ENCODE results near the gene EFS. TPM values are rescaled to one million over a fixed set of nuclear protein-coding genes. Genes with fewer than 3 reads are reported as not detected.

EFS gene
- total and polyA plus RNA-seq, 8 donors: 15.8 to 64.1 (median 46.9) TPM

- no peaks in the 10 kb centered on the region for H3K9me3 ChIP-seq
- H3K36me3 ChIP-seq: no peaks in the 10 kb centered on the region
- TF ChIP-seq, protein P1, sequence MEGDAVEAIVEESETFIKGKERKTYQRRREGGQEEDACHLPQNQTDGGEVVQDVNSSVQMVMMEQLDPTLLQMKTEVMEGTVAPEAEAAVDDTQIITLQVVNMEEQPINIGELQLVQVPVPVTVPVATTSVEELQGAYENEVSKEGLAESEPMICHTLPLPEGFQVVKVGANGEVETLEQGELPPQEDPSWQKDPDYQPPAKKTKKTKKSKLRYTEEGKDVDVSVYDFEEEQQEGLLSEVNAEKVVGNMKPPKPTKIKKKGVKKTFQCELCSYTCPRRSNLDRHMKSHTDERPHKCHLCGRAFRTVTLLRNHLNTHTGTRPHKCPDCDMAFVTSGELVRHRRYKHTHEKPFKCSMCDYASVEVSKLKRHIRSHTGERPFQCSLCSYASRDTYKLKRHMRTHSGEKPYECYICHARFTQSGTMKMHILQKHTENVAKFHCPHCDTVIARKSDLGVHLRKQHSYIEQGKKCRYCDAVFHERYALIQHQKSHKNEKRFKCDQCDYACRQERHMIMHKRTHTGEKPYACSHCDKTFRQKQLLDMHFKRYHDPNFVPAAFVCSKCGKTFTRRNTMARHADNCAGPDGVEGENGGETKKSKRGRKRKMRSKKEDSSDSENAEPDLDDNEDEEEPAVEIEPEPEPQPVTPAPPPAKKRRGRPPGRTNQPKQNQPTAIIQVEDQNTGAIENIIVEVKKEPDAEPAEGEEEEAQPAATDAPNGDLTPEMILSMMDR (IDR thresholded peaks at IDR 0.05): no peak
- H3K4me1 ChIP-seq: no peaks in the 10 kb centered on the region
- H3K27me3 ChIP-seq: peaks cover 5 to 57% of the 10 kb centered on the region in 2 donors
- ATAC-seq (peak; percentile 69), DNase-seq (peak; percentile 73 to 91 (median 85))
- peak overlapping the region; percentile 69 to 92 for H3K27ac ChIP-seq
- H3K4me3 ChIP-seq: peak overlapping the region; percentile 43 to 48
- intact Hi-C loops (cut with DNase I): no loop called here
These were observed 1.5 kb upstream of the EFS start for GRCh38 chr14:23366426-23366921.

DNA sequence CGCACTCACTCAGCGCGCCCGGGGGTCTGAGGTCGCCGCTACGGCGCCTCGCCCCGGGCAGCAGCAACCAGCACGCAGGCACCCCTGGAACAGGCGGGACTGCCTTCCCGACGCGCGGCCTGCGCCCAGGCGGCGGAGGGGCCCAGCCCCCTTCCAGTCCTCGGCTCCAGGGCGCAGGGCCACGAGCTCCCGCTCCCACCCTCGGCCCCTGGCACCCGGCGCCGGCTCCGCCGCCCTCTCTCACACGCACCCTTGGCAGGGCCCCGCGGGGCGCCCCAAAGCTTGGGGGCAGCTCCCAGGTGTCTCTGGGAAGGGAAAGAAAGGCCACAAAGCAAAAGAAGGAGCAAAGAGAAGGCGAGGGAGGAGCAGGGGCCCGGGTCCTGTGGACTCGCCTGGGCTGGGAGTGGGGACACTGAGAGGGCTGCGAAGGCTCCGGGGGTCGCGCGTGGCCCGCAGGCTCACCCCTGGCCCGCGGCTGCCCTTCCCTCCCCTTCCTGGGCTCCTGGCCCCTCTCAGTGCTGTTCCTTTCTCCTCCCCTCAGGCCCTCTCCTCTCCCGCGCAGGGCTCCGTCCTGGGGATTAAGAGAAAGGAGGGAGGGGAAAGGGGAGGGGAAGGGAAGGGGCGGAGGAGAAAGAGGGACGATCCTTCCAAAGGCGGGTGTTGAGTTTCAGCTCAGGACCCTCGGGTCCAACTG lies 907 bp upstream of the EFS start:
- Histone ChIP-seq H3K36me3 (no peaks in the 10 kb centered on the region), H3K4me3 (peak overlapping the region; percentile 43 to 48), H3K27me3 (peaks cover 5 to 57% of the 10 kb centered on the region in 2 donors), H3K9me3 (no peaks in the 10 kb centered on the region), H3K4me1 (no peaks in the 10 kb centered on the region), H3K27ac (peak overlapping the region; percentile 69 to 92)
- intact Hi-C loops (cut with DNase I): no loop called here
- TF ChIP-seq, protein P1 (IDR thresholded peaks at IDR 0.05): no peak
- DNase-seq (peak; percentile 61 to 95 (median 84)), ATAC-seq (peak; percentile 88)

GRCh38 chr14:23364164-23365035 lies 572 bp downstream of the EFS start:
- no peak for ATAC-seq
- Histone ChIP-seq H3K27ac (peak overlapping the region; percentile 69 to 92), H3K27me3 (peaks cover 5 to 57% of the 10 kb centered on the region in 2 donors), H3K36me3 (no peaks in the 10 kb centered on the region), H3K9me3 (no peaks in the 10 kb centered on the region), H3K4me3 (peak overlapping the region; percentile 43 to 48), H3K4me1 (no peaks in the 10 kb centered on the region)
- intact Hi-C loops (cut with DNase I): no loop called here
- TF ChIP-seq, protein P1 (IDR thresholded peaks at IDR 0.05): no peak
- DNase-seq: peak in 2 of 4 donors; percentile 22 to 45

- DNase-seq (no peak), ATAC-seq (no peak)
- intact Hi-C loops (cut with DNase I): no loop called here
- TF ChIP-seq, protein P1 (IDR thresholded peaks at IDR 0.05): no peak
- peaks cover 0 to 3% of the 10 kb centered on the region in 2 donors for H3K36me3 ChIP-seq
- no peak overlapping the region for H3K4me3 ChIP-seq
- H3K9me3 ChIP-seq: no peaks in the 10 kb centered on the region
- H3K27ac ChIP-seq: no peak overlapping the region
- no peaks in the 10 kb centered on the region for H3K4me1 ChIP-seq
- peaks cover 5 to 50% of the 10 kb centered on the region in 2 donors for H3K27me3 ChIP-seq
These were observed 2.8 kb downstream of the EFS start for GRCh38 chr14:23362200-23362599.

DNA sequence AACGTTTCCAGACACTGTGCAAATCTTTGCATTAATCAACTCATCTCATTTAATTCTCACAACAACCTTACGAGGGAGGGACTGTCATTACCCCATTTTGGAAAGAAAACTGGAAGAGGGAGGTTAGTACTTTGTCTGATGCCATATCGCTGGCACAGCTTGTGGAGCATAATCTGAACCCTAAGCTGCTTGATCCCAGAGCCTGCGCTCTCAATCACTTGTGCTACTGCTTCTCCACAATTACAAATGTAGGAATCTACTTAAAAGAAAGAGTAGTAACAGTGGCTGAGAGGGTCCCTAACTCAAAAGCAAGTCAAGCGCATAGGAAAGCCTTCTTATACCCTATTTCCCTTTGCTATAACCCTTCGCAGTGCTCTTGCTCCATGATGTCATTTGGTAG lies 3.2 kb downstream of the EFS start:
- Histone ChIP-seq H3K9me3 (no peaks in the 10 kb centered on the region), H3K27ac (no peak overlapping the region), H3K4me1 (no peaks in the 10 kb centered on the region), H3K4me3 (no peak overlapping the region), H3K36me3 (peaks cover 0 to 6% of the 10 kb centered on the region in 2 donors), H3K27me3 (peaks cover 5 to 46% of the 10 kb centered on the region in 2 donors)
- ATAC-seq: no peak
- TF ChIP-seq, protein P1 (IDR thresholded peaks at IDR 0.05): no peak
- intact Hi-C loops (cut with DNase I): no loop called here
- no peak for DNase-seq
